ENCODE measurements around the gene ARPC5L.
"Not testable (repeated sequence)": the region's sequence is repeated elsewhere in the genome, so short reads cannot be mapped to it uniquely, and the experiment has no call there.

ARPC5L gene

DNA sequence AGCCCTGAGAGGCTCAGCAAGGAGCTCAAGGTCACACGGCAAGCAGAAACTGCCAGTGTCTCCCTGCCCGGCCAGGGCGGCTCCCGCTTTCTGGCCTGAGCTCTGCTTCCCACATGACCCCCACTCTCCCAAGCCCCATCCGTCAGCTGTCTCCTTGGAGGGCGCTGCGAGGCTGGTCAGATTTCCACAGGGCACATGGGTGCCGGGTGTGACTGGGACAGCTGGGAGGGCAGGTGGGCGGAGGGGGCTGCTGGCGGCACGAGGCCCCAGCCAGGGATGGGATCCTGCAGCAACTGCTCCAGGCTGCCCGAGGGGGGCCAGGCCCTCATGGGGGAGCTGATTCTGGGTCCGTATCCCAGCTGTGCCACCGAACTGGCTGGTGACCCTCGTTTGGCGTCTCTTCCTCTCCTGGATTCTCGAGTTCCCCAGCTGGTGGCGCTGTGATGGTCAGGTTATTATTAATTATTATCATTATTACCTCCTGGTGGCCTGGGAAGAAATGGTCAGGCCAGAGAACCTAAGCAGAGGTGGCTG, 21.6 kb upstream of the ARPC5L start:
- no peak for DNase-seq (ENCODE audit: low read depth in 2 of 2)

DNA sequence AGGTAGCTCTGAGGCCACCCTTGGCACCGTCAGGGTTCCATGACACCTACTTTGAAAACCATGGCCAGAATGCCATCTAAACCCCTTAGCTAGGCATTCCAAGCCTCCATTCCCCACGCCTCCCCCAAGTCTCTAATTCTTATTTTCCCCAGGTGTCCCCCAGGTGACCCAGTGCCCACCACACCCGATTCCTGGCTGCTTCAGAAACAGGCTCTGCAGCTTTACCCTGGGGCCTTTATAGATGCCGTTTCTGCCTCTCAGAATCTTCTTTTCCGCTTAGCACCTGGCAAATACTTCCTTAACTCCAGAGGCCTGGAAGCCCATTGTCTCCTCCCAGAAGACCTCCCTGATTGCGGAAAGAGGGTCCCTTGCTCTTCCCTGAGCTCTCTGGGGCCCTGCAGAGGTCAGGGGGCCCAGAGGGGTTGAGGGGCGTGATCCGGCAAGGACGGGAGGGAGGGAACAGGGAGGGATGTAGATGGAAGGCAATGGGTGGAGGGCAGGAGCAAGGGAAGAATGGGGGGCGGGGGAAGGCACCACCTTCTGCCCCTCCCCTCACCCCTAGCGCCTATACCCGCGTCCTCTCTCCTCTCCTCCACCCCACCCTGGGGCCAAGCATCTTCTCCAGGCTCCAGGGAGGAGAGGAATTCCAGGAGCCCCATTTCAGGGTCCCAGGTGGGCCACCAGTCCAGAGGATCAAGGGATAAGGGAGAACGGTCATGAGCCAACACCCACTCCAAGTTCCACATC, 20.7 kb upstream of the ARPC5L start:
- no peak for DNase-seq (ENCODE audit: low read depth in 2 of 2)

DNA sequence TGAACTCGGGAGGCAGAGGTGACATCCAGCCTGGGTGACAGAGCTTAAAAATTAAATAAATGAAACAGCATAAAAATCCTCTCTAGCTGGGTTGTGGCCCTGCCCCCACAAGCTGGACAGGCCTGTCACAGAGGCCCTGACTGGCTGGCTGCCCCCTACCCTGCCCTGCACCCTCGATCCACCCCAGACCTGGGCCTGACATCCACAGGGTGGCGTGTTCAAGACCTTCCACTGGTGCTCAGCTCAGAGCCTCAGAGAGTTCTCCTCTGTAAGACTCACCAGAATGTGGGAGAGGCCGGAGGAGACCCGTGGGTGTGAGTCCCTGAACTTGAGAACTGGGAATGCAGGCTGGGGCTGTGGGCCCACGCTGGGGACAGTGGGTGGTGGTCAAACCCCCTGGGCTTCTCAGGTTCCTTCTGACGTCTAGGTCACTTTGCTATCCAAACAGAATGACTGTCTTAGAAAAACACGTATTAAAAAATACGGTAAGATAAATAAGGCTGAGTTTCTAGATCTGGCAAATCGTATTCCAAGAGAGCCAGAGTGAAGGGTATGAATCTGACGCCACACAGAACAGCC, 18.4 kb upstream of the ARPC5L start:
- DNase-seq (ENCODE audit: low read depth in 2 of 2): no peak

DNA sequence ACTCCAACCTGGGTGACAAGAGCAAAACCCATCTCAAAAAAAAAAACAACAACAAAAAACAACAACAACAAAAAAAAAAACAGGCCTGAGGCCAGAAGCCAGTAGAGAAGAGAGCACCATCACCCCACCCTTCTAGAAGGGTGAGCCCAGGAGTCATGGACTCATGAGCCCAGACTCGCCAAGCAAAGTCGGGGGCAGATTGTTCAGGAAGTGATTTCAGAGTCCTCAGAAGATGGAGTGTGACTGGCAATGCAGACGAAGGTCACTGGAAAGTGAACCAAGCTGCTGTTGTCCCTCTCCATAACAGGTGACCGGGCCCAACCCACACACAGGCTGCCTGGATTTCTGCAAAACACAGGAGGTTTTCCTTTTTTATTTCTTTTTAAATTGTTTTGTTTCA, 17.6 kb upstream of the ARPC5L start:
- DNase-seq (ENCODE audit: low read depth in 2 of 2): no peak

DNA sequence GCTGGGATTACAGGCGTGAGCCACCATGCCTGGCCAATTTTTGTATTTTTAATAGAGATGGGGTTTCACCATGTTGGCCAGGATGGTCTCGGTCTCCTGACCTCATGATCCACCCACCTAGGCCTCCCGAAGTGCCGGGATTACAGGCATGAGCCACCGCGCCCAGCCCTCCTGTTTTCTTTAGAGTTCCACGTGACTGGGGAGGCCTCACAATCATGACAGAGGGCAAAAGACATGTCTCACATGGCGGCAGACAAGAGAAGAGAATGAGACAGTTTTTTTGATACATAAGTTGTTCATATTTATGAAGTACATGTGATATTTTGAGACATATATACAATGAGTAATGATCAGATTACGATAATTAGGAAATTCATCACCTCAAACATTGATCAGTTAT, 15.5 kb upstream of the ARPC5L start:
- not testable (repeated sequence) for DNase-seq (ENCODE audit: low read depth in 2 of 2)

DNA sequence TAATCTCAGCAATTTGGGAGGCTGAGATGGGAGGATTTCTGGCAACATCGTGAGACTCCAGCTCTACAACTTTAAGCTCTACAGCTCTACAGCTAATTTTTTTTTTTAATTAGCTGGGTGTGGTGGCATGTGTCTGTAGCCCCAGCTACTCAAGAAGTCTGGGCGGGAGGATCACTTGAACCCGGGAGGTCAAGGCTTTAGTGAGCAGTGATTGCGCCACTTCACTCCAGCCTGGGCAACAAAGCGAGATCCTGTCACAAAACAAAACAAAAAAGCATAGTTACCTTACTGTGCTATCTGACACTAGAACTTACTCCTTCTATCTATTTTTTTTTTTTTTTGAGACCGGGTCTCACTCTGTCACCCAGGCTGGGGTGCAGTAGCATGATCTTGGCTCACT, 15.0 kb upstream of the ARPC5L start:
- DNase-seq (ENCODE audit: low read depth in 2 of 2): no peak

DNA sequence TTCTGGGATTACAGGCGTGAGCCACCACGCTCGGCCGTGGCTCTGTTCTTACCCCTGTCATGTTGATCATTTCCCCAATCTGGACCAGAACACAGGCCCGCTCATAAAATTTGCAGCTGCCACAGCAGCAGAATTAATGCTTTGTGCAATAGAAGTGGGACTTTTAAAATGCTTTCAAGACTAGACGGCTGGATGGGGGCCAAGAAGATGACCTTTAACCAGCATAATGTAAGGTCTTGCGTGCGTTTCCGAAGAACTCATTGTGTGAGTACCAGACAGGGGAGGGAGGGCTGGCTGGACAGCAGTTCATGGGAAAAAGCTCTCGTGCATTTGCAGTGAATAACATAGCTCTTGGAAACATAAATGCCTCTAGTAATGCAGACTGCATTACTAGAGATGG, 12.1 kb upstream of the ARPC5L start:
- no peak for DNase-seq (ENCODE audit: low read depth in 2 of 2)

DNA sequence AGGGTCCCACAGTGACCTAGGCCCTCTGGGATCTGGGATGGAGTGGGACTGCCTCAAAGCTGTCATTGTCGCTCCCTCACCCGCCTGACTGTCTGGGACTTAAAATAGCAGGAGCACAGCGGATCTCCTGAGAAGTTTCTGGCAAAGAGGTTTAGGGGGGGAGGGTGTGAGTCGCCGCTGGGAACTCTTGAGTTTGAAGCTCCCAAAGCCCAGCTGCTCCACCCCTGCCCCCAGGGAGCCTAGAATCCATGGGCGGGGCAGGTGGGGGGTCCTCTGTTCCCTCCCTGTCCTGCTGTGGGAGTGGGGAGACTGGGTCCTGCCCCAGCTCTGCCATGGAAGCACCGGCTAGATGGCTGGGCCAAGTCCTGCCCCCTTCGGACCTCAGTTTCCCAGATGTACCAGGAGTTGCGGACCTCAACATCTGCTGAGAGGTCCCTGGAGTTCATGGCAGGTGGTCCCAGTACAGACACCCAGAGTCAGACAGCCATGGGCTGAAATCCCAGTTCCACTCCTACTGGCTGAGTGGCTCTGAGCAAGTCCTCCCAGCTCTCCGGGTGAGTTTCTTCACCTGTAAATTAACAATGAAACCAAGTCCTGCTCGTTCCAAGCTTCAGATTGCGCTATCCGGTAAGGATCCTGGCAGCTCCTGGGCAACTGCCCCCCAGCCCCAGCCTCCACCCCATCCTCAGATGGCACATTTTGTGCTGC, 9.7 kb upstream of the ARPC5L start:
- no peak for DNase-seq (ENCODE audit: low read depth in 2 of 2)

DNA sequence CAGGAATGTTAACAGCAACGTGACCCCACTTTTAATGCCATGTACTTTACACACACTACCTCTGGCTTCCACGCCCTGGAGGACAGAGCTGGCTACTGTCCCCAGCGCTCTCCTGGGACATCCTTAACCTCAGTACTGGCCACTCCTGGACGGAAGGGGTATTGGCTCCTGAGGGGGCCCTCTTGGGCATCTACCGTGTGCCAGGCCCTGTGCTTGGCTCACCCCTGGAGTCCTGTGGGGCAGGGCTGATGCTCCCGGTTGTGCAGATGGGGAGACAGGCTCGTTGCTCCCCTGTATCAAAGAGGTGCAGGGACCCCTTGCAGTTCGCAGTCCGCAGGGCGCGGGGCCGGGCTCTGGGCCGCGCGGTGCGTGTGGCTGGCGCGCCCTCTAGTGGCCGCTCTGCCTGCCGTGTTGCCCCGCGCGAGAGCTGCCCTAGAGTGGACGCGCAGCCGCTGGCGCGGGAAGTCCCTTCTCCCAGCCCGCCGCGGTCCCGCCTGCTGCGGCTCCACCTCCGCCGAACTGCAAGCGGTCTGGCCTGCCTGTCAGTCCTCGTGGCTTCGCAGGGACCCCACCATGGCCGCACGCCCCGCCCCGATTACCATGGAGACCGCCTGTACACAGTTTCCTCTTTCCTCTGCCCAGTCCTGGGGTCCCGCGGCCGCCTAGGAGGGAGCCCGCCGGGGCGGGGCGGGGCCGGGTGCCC, 8.9 kb upstream of the ARPC5L start, which contains the start of gene WDR38:
Gene WDR38 (plus strand): TSS at position 632 of the 703 bp plus-strand sequence. CDS start 72 bp downstream, outside the sequence.
- peak; percentile 49 to 56 for DNase-seq (ENCODE audit: low read depth in 2 of 2)

DNA sequence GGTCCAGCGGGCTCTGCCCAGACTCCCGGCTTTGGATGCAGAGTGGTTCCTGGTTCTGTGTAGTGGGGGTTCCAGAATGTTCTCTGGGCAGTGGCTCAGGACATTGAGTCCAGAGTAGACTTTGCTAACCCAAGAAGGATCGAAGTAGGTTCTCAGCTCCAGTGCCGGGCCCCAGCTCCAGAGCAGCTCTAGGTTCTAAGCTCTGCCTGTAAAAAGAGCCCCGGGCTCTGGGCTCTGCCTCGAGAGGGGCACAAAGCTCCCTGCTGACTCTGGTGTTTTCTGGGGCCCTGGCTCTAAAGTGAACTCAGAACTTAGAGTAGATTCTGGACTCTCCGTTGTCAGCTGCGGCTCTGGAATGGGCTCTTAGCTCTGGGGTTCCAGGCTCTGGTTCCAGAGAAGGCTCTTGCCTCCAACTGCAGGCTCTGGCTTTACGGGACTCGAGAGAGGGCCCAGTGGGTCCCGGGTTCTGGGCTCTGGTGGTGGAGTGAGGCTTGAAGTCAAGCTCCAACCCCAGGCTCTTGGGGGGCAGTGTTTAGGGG, 8.3 kb upstream of the ARPC5L start:
- no peak for DNase-seq (ENCODE audit: low read depth in 2 of 2)

DNA sequence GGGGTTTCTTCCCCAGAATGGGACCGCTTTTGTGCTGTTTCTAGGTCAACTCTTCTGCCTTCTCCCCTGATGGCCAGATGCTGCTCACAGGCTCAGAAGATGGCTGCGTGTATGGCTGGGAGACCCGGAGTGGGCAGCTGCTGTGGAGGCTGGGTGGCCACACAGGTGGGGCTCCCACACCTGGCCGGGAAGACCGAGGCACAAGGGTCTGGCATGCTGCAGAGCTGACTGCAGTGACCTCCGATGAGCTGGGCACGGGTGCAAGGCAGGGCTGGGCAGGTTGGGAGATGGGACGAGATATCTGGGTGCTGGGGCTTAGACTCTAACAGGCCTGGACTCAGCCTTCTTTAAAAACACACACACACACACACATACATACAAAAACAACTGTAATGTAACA, 7.8 kb upstream of the ARPC5L start:
- DNase-seq (ENCODE audit: low read depth in 2 of 2): no peak

DNA sequence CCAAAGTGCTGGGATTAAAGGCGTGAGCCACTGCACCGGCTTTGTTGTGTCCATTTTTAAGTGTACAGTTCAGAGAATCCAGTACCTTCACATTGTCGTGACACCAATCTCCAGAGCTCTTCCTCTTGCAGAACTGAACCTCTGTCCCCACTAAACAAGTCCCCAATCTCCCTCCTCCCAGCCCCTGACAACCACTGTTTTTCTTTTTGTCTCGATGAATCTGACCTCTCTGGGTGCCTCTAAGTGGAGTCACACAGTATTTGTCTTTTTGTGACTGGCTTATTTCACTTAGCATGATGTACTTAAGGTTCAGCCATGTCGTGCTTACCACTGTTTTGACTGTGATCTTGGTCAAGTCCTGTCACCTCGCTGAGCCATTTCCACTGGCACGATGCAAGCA, 7.1 kb upstream of the ARPC5L start:
- DNase-seq (ENCODE audit: low read depth in 2 of 2): no peak

DNA sequence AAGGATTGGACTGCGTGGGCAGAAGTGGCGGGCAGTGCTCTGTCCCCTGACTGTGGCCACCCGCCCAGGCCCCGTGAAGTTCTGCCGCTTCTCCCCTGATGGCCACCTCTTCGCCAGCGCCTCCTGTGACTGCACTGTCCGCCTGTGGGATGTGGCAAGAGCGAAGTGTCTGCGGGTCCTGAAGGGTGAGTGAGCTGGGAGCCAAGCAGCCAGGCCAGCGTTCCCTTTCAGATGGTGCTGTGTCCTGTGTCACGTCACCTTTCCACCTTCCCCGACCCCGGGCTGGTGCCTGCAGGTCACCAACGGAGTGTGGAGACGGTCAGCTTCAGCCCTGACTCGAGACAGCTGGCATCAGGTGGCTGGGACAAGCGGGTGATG, 6.4 kb upstream of the ARPC5L start:
- DNase-seq (ENCODE audit: low read depth in 2 of 2): no peak

DNA sequence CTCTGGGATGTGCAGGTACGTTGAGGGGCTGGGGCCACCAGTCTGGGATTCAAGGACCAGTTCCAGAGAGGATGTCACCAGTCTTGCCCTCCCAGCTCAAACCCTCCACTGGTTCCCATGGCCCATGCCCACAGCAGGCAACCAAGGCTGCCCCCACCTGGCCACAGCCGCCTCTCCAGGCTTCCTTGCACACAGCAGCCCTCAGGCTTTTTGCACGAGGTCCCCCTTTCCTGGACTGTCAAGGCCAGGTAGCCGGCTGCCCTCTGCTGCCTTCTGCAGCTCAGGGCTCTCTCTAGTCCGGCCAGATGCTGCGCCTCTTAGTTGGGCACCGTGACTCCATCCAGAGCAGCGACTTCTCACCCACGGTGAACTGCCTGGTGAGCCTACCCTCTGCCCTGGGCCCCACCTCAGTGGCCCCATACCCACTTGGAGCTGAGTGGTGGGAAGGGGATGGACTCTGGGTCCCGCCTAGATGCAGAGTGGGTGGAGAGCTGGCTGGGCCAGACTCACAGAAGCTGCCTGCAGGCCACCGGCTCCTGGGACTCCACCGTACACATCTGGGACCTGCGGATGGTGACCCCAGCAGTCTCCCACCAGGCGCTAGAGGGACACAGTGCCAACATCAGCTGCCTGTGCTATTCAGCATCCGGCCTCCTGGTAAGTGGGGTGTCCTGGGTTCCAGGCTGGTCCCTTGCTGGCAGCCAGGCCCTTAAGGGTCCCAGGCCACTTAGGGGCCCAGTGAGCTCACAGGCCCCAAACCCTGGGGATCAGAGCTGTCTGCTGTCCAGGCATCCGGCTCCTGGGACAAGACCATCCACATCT, 5.8 kb upstream of the ARPC5L start:
- no peak for DNase-seq (ENCODE audit: low read depth in 2 of 2)

DNA sequence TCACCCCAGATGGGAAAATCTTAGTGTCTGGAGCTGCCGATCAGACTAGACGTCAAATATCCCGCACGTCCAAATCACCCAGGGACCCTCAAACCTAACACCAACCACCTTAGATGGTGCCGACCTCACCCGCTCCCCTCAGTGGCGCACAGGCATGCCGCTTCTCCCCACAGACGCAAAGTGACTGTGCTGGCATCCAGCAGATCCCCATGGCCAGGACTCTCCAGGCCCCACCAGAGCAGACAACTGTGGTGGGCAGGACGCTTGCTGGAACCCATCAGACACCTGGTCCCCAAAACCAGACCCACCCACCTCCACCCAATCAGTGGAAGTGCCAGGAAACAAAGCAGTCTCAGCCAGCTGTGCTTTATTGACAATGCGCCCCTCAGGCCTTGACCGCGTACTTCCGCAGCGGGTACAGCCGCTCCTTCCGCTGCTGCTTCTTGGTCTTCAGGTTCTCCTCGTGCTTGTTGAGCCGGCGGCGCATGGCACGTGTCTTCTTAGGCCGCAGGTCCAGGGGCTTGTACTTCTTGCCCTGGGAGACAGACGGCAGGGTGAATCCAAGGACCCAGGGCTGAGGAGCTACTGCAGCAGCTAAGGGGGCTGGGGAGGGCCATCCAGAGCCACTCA, 4.3 kb upstream of the ARPC5L start:
- no peak for DNase-seq (ENCODE audit: low read depth in 2 of 2)

DNA sequence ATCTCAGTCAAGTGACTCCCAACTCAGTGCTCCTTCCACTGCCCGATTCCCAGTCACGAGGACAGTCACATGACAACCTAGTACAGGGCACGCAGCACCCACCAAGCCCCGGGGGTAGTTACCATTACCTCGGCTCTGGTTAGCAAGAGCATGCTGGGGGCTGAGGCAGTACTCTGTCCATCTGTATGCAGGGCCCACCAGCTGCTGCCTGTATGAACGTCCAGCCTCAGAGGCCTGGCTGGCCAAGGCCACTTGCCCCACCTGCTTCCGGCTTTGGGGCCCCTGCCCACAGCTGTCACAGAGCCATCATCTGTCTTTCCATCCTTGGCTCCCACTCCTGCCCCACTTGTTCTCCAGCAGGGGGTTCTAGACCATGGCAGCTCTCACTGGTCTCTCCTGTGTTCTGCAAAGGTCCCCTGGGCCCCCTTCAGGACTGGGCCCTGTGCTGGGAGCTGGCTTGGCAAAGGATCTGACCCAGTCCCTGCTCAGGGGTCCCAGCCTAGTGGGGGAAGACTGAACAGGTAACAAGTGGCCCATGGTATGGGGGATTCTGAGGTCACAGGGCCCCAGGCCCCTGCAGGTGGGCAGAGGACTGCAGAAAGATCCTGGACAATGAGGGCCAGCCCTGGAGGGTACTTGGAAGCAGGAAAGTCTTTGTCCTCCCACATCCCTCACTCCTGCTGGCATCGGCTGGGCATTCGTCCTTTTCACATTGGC, 3.4 kb upstream of the ARPC5L start:
- DNase-seq (ENCODE audit: low read depth in 2 of 2): no peak

DNA sequence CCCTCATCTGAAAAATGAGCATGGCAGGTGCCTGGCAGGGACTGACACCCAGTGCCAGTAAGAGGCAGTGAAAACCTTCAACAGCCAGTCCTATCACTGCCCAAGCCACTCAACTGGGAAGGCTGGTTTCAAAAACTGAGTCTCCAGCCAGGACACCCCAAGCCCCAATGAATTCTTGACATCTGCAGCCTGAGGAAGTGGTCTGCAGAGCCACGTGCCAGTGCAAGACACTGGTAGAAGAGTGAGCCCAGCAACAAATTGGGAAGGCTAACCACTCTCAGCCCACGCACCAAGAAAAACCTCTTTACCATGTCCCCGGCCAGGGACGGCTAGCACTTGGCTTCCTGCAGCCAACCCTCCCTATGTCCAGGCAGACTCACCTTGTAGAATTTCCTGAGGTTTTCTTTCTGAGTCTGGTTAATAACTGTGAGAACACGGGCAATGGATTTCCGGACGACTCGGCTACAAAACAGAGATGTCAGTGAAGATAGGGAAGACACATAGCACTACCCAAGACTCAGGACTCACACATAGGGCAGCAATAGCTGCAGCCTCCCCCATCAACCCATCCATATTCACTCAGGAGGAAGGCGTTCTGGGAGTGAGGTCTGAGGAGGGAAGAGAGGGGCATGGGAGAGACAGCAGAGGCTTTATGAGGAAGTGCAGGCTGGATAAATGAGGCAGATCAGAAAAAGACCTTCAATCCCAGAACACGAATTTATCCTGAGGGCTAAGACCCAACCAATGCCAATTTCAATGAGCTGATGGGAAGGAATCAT, 1.9 kb upstream of the ARPC5L start:
- no peak for DNase-seq (ENCODE audit: low read depth in 2 of 2)

DNA sequence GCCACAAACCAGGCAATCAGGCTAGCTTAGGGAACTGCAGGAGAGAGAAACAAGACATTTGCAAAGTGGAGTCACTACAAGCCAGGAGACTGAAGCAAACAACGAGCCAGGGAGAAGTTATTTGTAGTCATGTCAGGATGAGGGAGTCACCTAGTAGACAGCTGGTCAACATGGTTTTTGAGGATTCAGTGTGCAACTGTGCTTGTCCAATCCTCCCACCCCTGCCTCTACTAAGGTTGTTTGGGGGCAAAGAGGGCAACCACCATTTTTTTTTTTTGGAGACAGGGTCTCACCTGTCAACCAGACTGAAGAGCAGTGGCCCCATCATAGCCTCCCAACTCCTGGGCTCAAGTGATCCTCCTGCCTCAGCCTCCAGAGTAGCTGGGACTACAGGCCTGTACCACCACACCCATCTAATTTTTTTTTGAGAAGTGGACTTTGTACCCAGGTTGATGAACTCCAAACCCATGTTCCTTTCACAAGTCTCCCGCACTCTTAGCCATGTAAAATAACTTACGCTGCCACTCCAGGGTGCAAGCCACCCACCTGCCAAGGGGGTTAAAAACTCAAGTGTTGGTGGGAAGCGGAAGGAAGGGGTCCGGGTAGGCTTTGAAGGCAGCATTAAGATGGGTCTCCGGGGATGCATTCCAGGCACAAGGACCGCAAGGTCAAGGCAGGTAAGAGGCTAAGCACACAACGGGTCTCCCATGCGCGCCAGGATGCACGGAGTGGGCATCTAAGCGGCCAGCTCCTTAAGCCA, 1.2 kb upstream of the ARPC5L start:
- no peak for DNase-seq (ENCODE audit: low read depth in 2 of 2)

Measured in stimulated activated CD8-positive, alpha-beta memory T cell treated with anti-CD3 and anti-CD28 coated beads, Interleukin-7, amount 100 ng/mL, for 1 hour (primary cell).